ENCODE results near the gene RGS6.

The RGS6 gene

DNA sequence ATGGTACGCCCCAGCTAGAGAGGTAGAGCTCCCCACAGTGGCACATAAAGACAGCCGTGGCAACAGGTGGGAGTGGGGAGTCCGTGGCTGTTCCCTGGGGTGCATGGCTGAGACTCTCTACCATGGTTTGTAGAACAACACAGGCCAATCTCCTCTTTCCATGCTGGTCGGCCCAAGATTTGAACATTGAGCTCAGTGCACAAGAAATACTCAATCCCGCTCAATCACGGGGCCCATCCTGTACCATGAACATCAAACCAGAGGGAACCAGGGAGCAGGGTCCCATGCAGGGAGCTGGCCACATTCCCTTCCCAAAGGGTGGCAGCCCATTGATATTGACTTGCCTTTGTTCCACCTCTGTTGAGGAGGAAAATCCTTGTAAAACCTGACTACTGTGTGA lies 608.6 kb downstream of the RGS6 start:
- Histone ChIP-seq H2BK120ac (ENCODE audit: insufficient read depth, low read length, poor library complexity) (no peak overlapping the region), H4K8ac (ENCODE audit: low read depth, low read length) (no peak overlapping the region), H2BK5ac (ENCODE audit: low read depth, low read length, poor library complexity) (no peak overlapping the region), H3K23ac (ENCODE audit: low read length) (no peak overlapping the region), H3K4me1 (ENCODE audit: control insufficient read depth in 1 of 2, insufficient read depth in 2 of 2, low read length in 2 of 2) (peaks cover 8 to 10% of the 10 kb centered on the region in 2 experiments), H3K4me2 (ENCODE audit: low read length) (no peak overlapping the region), H2BK12ac (ENCODE audit: low read length) (no peak overlapping the region), H3K18ac (ENCODE audit: low read length) (no peak overlapping the region), H4K91ac (ENCODE audit: low read depth, low read length) (no peak overlapping the region), H2AK5ac (ENCODE audit: low read length) (no peak overlapping the region), H3K79me2 (ENCODE audit: control insufficient read depth, insufficient read depth, low read length, poor library complexity) (no peaks in the 10 kb centered on the region), H3K4ac (ENCODE audit: low read depth, low read length) (no peak overlapping the region), H3K27ac (ENCODE audit: low read depth, low read length) (no peak overlapping the region), H3K79me1 (ENCODE audit: low read length) (no peaks in the 10 kb centered on the region), H3K27me3 (ENCODE audit: insufficient read depth, low read length) (no peaks in the 10 kb centered on the region), H3K36me3 (ENCODE audit: control insufficient read depth in 1 of 2, insufficient read depth in 2 of 2, low read length in 2 of 2) (no peaks in the 10 kb centered on the region), H3K9me3 (ENCODE audit: insufficient read depth, low read depth, low read length) (peaks cover 3% of the 10 kb centered on the region), H2AFZ (ENCODE audit: insufficient read depth, low read length, poor library complexity) (no peak overlapping the region), H3K9ac (ENCODE audit: low read length) (no peak overlapping the region), H3K14ac (ENCODE audit: low read length) (no peak overlapping the region), H3K4me3 (ENCODE audit: low read depth, low read length) (no peak overlapping the region), H4K12ac (ENCODE audit: low read depth, low read length) (no peak overlapping the region)
- WGBS (ENCODE audit: extremely low coverage, insufficient coverage, insufficient read length): no CpG with 5 or more reads among the region's 6 CpGs
- no peak for DNase-seq

DNA sequence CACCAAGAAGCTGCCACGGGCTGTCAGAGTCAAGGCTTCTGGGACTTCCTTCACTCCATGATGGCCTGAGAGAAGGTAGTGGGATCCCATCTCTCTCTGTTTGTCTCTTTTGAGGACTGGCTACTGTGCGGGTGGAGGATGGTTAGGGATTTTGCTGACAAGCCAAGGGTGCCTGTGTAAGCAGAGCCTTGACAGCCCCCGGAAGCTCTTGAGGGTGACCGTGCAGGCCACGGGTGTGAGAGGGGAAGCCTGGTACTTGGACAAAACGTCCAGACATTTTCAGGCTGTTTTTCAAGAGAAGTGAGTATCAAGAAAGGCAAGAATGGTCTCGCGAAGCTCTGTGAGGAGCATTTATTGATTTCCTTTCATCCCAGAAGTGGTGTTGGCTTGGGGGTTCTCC lies 609.3 kb downstream of the RGS6 start:
- H3K36me3 ChIP-seq (ENCODE audit: control insufficient read depth in 1 of 2, insufficient read depth in 2 of 2, low read length in 2 of 2): no peaks in the 10 kb centered on the region
- H3K27me3 ChIP-seq (ENCODE audit: insufficient read depth, low read length): no peaks in the 10 kb centered on the region
- H2AK5ac ChIP-seq (ENCODE audit: low read length): no peak overlapping the region
- no peak overlapping the region for H3K4me2 ChIP-seq (ENCODE audit: low read length)
- no peak overlapping the region for H2BK12ac ChIP-seq (ENCODE audit: low read length)
- H3K79me2 ChIP-seq (ENCODE audit: control insufficient read depth, insufficient read depth, low read length, poor library complexity): no peaks in the 10 kb centered on the region
- H3K14ac ChIP-seq (ENCODE audit: low read length): no peak overlapping the region
- no peak overlapping the region for H4K12ac ChIP-seq (ENCODE audit: low read depth, low read length)
- no peak overlapping the region for H3K4me3 ChIP-seq (ENCODE audit: low read depth, low read length)
- H3K4me1 ChIP-seq (ENCODE audit: control insufficient read depth in 1 of 2, insufficient read depth in 2 of 2, low read length in 2 of 2): peaks cover 8 to 10% of the 10 kb centered on the region in 2 experiments
- H3K23ac ChIP-seq (ENCODE audit: low read length): no peak overlapping the region
- H2BK5ac ChIP-seq (ENCODE audit: low read depth, low read length, poor library complexity): no peak overlapping the region
- no peak overlapping the region for H2BK120ac ChIP-seq (ENCODE audit: insufficient read depth, low read length, poor library complexity)
- H4K8ac ChIP-seq (ENCODE audit: low read depth, low read length): no peak overlapping the region
- DNase-seq: no peak
- H4K91ac ChIP-seq (ENCODE audit: low read depth, low read length): no peak overlapping the region
- H3K9me3 ChIP-seq (ENCODE audit: insufficient read depth, low read depth, low read length): peaks cover 3% of the 10 kb centered on the region
- H3K18ac ChIP-seq (ENCODE audit: low read length): no peak overlapping the region
- no peak overlapping the region for H3K4ac ChIP-seq (ENCODE audit: low read depth, low read length)
- H3K27ac ChIP-seq (ENCODE audit: low read depth, low read length): no peak overlapping the region
- WGBS (ENCODE audit: extremely low coverage, insufficient coverage, insufficient read length): no CpG with 5 or more reads among the region's 8 CpGs
- H3K79me1 ChIP-seq (ENCODE audit: low read length): no peaks in the 10 kb centered on the region
- no peak overlapping the region for H3K9ac ChIP-seq (ENCODE audit: low read length)
- H2AFZ ChIP-seq (ENCODE audit: insufficient read depth, low read length, poor library complexity): no peak overlapping the region

DNA sequence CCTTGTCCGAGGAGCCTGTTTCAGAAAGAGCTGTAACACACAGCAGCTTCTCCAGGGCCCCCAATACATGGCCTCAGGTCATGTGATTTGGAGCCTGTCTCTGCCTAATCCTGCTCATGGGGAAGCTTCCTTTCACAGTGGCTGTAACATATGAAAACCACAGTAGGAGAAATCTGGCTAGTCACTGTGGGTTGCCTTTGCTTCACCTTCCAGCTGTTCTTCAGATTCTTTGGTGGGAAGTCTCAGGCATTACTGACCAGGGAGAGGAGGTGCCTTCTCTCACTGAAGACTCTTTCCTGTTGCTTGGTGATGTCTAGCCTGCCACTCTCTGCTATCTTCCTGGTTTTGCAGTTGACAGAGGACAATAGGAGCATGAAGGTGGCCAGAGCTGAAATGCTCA lies 611.1 kb downstream of the RGS6 start:
- H2BK12ac ChIP-seq (ENCODE audit: low read length): no peak overlapping the region
- no peaks in the 10 kb centered on the region for H3K9me3 ChIP-seq (ENCODE audit: insufficient read depth, low read depth, low read length)
- H3K18ac ChIP-seq (ENCODE audit: low read length): no peak overlapping the region
- no peak overlapping the region for H3K27ac ChIP-seq (ENCODE audit: low read depth, low read length)
- H4K8ac ChIP-seq (ENCODE audit: low read depth, low read length): no peak overlapping the region
- H4K12ac ChIP-seq (ENCODE audit: low read depth, low read length): no peak overlapping the region
- no peak overlapping the region for H3K4me3 ChIP-seq (ENCODE audit: low read depth, low read length)
- no peak for DNase-seq
- WGBS (ENCODE audit: extremely low coverage, insufficient coverage, insufficient read length): no CpG with 5 or more reads among the region's 1 CpG
- no peak overlapping the region for H4K91ac ChIP-seq (ENCODE audit: low read depth, low read length)
- no peak overlapping the region for H3K9ac ChIP-seq (ENCODE audit: low read length)
- H3K79me2 ChIP-seq (ENCODE audit: control insufficient read depth, insufficient read depth, low read length, poor library complexity): no peaks in the 10 kb centered on the region
- H3K4me1 ChIP-seq (ENCODE audit: control insufficient read depth in 1 of 2, insufficient read depth in 2 of 2, low read length in 2 of 2): peaks cover 8 to 10% of the 10 kb centered on the region in 2 experiments
- H2BK5ac ChIP-seq (ENCODE audit: low read depth, low read length, poor library complexity): no peak overlapping the region
- no peaks in the 10 kb centered on the region for H3K27me3 ChIP-seq (ENCODE audit: insufficient read depth, low read length)
- no peak overlapping the region for H3K23ac ChIP-seq (ENCODE audit: low read length)
- no peak overlapping the region for H3K4ac ChIP-seq (ENCODE audit: low read depth, low read length)
- H2AK5ac ChIP-seq (ENCODE audit: low read length): no peak overlapping the region
- H2AFZ ChIP-seq (ENCODE audit: insufficient read depth, low read length, poor library complexity): no peak overlapping the region
- H3K36me3 ChIP-seq (ENCODE audit: control insufficient read depth in 1 of 2, insufficient read depth in 2 of 2, low read length in 2 of 2): no peaks in the 10 kb centered on the region
- no peak overlapping the region for H3K14ac ChIP-seq (ENCODE audit: low read length)
- no peak overlapping the region for H2BK120ac ChIP-seq (ENCODE audit: insufficient read depth, low read length, poor library complexity)
- H3K4me2 ChIP-seq (ENCODE audit: low read length): no peak overlapping the region
- H3K79me1 ChIP-seq (ENCODE audit: low read length): no peaks in the 10 kb centered on the region

DNA sequence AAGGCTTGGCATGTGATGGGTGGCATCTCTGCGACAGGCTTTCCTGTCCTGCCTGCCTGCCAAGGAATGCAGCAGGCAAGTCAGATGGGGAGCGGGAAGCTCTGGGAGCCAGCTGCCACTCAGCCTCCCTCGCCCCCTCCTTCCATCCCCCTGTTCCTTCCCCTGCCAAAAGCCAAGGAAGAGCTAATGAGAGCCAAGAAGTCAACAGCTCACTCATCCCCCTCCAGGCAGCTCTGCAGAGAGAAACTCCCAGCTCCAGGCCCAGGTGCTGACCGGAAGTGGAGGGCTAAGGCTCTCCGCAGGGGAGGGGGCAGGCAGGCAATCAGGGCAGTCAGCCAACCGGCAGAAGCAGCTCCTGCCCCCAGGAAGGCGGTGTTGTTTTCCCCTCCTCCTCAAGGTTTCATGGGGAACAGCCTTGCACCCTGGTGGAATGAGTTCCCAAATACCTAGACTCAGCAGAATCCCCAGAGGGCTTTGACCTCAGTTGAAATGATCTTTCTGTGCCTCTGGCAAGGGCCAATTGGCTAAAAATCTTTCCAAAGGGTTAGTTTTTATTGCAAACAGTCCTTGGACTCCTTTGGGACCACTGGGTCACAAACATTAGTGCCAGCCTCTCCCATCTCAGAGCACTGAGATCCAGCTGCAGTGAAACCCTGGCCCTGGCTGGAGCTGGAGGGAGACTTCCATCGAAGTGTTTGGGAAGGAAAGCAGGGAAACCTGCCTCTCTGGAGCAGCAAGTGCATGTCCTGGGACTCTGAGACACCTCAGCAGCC lies 612.6 kb downstream of the RGS6 start:
- H3K9ac ChIP-seq (ENCODE audit: low read length): no peak overlapping the region
- no CpG with 5 or more reads among the region's 8 CpGs for WGBS (ENCODE audit: extremely low coverage, insufficient coverage, insufficient read length)
- no peak overlapping the region for H3K27ac ChIP-seq (ENCODE audit: low read depth, low read length)
- no peak overlapping the region for H2BK120ac ChIP-seq (ENCODE audit: insufficient read depth, low read length, poor library complexity)
- H2AFZ ChIP-seq (ENCODE audit: insufficient read depth, low read length, poor library complexity): no peak overlapping the region
- no peaks in the 10 kb centered on the region for H3K79me1 ChIP-seq (ENCODE audit: low read length)
- H3K79me2 ChIP-seq (ENCODE audit: control insufficient read depth, insufficient read depth, low read length, poor library complexity): no peaks in the 10 kb centered on the region
- H2BK12ac ChIP-seq (ENCODE audit: low read length): no peak overlapping the region
- H3K4me3 ChIP-seq (ENCODE audit: low read depth, low read length): no peak overlapping the region
- no peaks in the 10 kb centered on the region for H3K27me3 ChIP-seq (ENCODE audit: insufficient read depth, low read length)
- H4K91ac ChIP-seq (ENCODE audit: low read depth, low read length): no peak overlapping the region
- H3K18ac ChIP-seq (ENCODE audit: low read length): no peak overlapping the region
- no peak for DNase-seq
- H3K14ac ChIP-seq (ENCODE audit: low read length): no peak overlapping the region
- no peaks in the 10 kb centered on the region for H3K9me3 ChIP-seq (ENCODE audit: insufficient read depth, low read depth, low read length)
- H2AK5ac ChIP-seq (ENCODE audit: low read length): no peak overlapping the region
- H4K12ac ChIP-seq (ENCODE audit: low read depth, low read length): no peak overlapping the region
- no peaks in the 10 kb centered on the region for H3K36me3 ChIP-seq (ENCODE audit: control insufficient read depth in 1 of 2, insufficient read depth in 2 of 2, low read length in 2 of 2)
- no peak overlapping the region for H3K4ac ChIP-seq (ENCODE audit: low read depth, low read length)
- no peak overlapping the region for H3K23ac ChIP-seq (ENCODE audit: low read length)
- no peak overlapping the region for H2BK5ac ChIP-seq (ENCODE audit: low read depth, low read length, poor library complexity)
- H4K8ac ChIP-seq (ENCODE audit: low read depth, low read length): no peak overlapping the region
- no peak overlapping the region for H3K4me2 ChIP-seq (ENCODE audit: low read length)
- peaks cover 8 to 11% of the 10 kb centered on the region in 2 experiments for H3K4me1 ChIP-seq (ENCODE audit: control insufficient read depth in 1 of 2, insufficient read depth in 2 of 2, low read length in 2 of 2)
